NCI-H2029 treated with DMSO at 0.1 percent for 48 hours (cell line): Measurements from ENCODE around the gene TMEM121.
"Not testable (repeated sequence)": the region's sequence is repeated elsewhere in the genome, so short reads cannot be mapped to it uniquely, and the experiment has no call there.

ENCODE experiments used
- DNase-seq: peaks from one replicate; lab custom pipeline; 2025; lab: John Stamatoyannopoulos, UW

Gene TMEM121

DNA sequence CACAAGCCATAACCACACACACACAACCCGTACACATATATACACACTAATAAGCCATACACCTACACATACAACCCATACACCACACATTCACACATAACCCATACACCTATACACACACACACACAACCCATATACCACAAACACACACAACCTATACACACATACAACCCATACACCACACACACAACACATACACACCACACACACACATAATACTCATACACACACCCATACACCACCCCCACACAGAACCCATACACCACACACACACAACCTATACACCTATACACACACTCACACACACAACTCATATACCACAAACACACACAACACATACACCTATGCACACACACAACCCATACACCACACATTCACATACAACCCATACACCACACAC, 44.1 kb downstream of the TMEM121 start:
- DNase-seq, result no peak

DNA sequence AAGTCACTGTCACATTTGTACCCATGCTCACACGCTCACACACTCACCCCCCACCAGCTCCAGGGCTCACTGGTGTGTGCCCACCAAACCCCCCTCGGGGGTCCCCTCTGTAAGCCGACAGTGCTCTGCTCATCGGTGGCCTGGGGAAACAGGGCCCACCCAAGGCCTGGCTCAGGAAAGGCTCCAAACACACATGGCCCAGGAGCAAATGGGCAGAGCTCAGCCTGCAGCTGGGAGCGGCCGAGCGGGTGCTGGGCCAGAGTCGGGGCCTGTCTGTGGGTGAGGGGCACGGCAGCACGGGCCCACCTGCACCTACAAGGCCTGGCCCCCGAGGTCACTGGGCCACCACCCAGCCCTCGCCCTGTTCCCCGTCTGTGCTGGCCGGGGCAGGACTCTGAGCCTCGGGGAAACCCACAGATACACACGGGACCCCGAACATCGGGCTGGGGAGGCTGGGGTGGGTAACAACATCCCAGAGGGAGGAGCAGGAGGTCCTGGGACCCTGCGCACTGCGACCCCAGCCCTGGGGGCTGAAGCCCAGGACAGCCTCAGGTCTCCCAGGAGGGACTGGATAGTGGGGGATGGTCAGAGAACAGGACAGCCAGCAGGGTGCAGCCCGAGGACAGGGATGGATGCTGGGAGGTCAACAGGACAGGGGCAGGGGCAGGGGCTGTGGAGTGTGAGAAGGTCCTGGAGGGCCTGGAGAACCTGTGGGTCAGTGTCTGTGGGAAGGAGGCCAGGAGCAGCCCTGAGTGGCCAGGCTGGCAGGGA, 45.0 kb downstream of the TMEM121 start:
- not testable (repeated sequence) for DNase-seq

DNA sequence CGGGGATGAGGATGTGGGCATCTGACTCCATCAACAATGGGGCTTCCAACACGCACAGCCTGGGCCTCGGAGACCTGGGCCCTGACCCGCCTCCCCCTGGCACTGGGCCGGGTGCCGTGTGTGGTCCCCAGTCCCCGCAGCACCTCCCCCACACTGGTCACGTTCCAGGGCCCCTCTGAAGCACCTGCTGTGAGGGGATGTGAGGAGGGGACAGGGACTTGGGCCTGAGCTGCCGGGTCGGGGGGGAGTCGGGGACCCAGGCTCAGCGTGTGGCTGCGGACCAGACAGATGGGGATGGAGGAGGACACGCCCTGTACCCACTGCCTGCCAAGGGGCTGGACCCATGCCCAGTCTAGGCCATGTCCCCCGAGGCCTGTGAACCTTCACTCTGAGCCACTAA, 45.7 kb downstream of the TMEM121 start:
- DNase-seq, result not testable (repeated sequence)

DNA sequence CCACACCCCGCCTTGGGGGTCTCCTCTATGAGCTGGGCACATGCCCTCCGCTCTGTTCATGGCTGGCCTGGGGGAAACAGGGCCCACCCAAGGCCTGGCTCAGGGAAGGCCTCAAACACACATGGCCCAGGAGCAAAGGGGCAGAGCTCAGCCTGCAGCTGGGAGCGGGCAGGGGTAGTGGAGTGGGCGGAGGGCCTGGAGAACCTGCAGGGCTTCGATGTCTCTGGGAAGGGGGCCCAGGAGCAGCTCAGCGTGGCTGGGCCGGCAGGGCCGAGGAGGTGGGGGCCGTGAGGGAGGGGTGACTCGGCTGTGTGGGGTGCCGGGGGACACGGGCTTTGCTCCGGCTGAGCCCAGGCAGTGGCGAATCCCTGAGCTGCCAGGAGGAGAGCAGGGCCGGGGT, 47.5 kb downstream of the TMEM121 start:
- DNase-seq, result not testable (repeated sequence)

DNA sequence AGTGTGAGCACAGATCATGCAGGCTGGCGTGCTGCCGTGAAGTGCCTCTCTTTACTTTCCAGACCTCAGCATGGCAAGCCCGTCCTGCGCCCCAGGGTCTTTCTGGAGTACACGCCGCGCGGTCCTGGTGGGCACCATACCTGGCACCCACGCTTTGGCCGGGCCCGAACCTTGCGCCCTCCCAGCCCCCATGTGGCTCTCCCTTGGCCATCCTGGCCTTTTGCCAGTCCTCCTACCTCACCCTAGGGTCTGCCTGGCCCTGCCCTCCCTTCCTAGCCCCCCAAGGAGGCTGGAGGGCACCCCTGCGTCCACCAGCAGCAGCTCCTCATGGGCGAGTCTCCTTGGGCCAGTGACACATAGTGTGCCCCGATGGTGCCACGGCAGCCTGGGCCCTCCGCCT, 48.0 kb downstream of the TMEM121 start:
- DNase-seq, result not testable (repeated sequence)

DNA sequence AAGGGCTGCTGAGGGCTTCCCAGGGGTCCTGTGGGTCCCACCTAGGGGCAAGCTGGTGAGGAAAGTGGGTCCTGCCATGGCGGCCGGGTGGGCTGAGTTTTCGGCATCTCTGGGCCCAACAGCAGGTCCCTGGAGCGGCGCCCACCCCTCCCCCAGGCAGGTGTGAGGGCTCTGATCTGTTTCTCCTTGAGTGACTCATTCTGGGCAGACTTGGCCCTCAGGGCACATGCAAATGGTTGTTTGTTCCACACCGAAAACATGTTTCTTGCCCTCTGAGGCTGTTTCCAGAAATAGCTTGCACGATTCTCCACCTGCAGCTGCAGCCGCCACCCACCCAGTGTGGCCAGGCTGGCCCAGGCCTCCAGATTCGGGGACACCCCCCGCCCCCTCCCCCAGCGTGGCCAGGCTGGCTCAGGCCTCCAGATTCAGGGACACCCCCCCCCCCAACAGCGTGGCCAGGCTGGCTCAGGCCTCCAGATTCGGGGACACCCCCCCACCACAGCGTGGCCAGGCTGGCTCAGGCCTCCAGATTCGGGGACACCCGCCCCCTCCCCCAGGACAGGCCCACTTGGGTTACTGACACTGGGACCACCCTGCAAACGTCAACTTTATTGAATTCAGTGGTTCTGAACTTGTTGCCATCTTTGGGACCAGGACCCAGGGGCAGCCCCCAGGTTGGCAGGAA, 48.8 kb downstream of the TMEM121 start:
- DNase-seq, result not testable (repeated sequence)

DNA sequence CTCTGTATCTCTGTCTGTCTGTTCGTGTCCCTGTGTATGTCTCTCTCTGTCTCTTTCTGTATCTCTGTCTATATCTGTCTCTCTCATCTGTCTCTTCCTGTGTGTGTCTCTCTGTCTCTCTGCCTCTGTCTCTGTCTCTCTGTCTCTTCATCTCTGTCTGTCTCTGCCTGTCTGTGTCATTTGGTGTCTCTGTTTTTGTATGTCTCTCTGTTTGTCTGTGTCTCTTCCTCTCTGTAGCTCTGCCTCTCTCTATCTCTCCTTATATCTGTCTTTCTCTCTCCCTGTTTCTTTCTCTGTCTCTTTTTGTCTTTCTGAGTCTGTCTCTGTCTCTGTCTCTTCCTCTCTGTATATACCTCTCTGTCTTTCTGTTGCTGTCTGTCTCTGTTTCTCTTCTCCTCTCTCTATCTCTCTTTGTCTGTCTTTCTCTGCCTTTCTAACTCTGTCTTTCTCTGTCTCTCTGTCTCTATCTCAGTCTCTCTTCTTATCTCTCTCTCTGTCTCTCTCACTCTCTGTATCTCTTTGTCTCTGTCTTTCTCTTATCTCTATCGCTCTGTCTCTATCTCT, 50.2 kb downstream of the TMEM121 start:
- no peak for DNase-seq

DNA sequence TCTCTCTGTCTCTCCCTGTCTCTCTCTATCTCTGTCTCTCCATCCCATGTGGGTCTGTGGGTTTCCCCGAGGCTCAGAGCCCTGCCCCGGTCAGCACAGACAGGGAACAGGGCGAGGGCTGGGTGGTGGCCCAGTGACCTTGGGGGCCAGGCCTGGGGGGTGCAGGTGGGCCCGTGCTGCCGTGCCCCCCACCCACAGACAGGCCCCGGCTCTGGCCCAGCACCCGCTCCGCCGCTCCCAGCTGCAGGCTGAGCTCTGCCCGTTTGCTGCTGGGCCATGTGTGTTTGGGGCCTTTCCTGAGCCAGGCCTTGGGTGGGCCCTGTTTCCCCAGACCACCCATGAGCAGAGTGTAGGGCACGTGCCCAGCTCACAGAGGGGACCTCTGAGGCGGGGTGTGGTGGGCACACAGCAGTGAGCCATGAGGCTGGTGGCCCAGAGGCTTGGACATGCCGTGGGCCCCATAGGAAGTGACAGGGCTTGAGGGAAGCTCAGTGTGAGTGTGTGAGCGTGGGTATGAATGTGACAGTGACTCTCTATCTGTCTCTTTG, 51.0 kb downstream of the TMEM121 start:
- no peak for DNase-seq

DNA sequence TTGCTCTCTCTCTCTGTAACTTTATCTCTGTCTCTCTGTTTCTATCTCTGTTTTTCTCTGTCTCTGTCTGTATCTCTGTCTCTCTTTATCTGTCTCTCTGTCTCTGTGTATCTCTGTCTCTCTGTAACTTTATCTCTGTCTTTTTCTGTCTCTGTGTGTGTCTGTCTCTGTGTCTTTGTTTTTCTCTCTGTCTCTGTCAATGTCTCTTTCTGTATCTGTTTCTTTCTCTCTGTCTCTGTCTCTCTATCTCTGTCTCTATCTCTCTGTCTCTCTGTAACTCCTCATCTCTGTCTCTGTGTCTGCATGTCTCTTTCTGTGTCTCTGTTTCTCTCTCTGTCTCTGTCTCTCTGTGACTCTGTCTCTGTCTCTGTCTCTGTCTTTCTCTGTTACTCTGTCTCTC, 51.7 kb downstream of the TMEM121 start:
- DNase-seq, result no peak

DNA sequence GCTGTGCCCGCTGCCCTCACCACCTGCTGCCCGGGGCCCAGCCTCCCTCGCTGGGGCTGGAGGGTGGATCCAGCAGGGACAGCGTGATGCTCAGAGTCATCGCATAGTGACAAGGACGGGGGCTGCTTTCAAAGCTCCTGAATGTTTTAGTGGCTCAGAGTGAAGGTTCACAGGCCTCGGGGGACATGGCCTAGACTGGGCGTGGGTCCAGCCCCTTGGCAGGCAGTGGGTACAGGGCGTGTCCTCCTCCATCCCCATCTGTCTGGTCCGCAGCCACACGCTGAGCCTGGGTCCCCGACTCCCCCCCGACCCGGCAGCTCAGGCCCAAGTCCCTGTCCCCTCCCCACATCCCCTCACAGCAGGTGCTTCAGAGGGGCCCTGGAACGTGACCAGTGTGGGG, 52.8 kb downstream of the TMEM121 start:
- DNase-seq, result not testable (repeated sequence)
